Inflammatory macrophage treated with lipopolysaccharide for 4 hours (primary cell): ENCODE results near the gene MGAT4A.

Experiments used
- DNase-seq: peaks from one replicate; pipeline ENCODE4 v3.0.0-alpha.2; 2020

MGAT4A gene

GRCh38 chr2:98649992-98650375 is 80.9 kb downstream of the MGAT4A start:
- no peak for DNase-seq

- DNase-seq: peak; percentile 76
Measured at GRCh38 chr2:98649135-98649991, 81.6 kb downstream of the MGAT4A start.

- no peak for DNase-seq
Measured at GRCh38 chr2:98648451-98648850, 82.5 kb downstream of the MGAT4A start.

- no peak for DNase-seq
Measured at GRCh38 chr2:98647636-98648035, 83.3 kb downstream of the MGAT4A start.

GRCh38 chr2:98643496-98644100 is 87.3 kb downstream of the MGAT4A start:
- DNase-seq: no peak

- DNase-seq: no peak
Measured at GRCh38 chr2:98637401-98638147, 93.4 kb downstream of the MGAT4A start.

- DNase-seq: no peak
Measured at GRCh38 chr2:98634406-98635092, 96.4 kb downstream of the MGAT4A start.

- no peak for DNase-seq
Measured at GRCh38 chr2:98632351-98632750, 98.6 kb downstream of the MGAT4A start.

GRCh38 chr2:98623657-98624056 is 107.3 kb downstream of the MGAT4A start:
- DNase-seq: no peak

GRCh38 chr2:98617149-98617548 is 113.8 kb downstream of the MGAT4A start:
- DNase-seq: no peak

- DNase-seq: no peak
Measured at GRCh38 chr2:98615481-98615880, 115.5 kb downstream of the MGAT4A start.

GRCh38 chr2:98614024-98614739 is 116.8 kb downstream of the MGAT4A start:
- DNase-seq: no peak

GRCh38 chr2:98608962-98609604 is 121.8 kb downstream of the MGAT4A start:
- peak; percentile 31 for DNase-seq

GRCh38 chr2:98608116-98608961 is 122.6 kb downstream of the MGAT4A start, which contains the start of the genes COA5 and UNC50:
Gene COA5, minus strand, starts transcription at chr2:98608512. Its CDS starts 107 bp downstream, at chr2:98608405.
Gene UNC50, plus strand, starts transcription at chr2:98608589. Its CDS starts 1,171 bp downstream, at chr2:98609760.
- peak; percentile 95 for DNase-seq

GRCh38 chr2:98607741-98608115 is 123.2 kb downstream of the MGAT4A start:
- no peak for DNase-seq

- DNase-seq: no peak
Measured at GRCh38 chr2:98607104-98607503, 123.8 kb downstream of the MGAT4A start.

GRCh38 chr2:98606431-98606830 is 124.5 kb downstream of the MGAT4A start:
- no peak for DNase-seq

- DNase-seq: no peak
Measured at GRCh38 chr2:98605076-98605475, 125.9 kb downstream of the MGAT4A start.

- DNase-seq: no peak
Measured at GRCh38 chr2:98604547-98604946, 126.4 kb downstream of the MGAT4A start.

GRCh38 chr2:98601532-98602132 is 129.3 kb downstream of the MGAT4A start:
- DNase-seq: peak; percentile 11
